Dedifferentiated amniotic fluid mesenchymal stem cell (primary cell): ENCODE data around the gene CYP4F3.
"Not testable (repeated sequence)": the region's sequence is repeated elsewhere in the genome, so short reads cannot be mapped to it uniquely, and the experiment has no call there.

Experiments used
- DNase-seq: peaks from one replicate; pipeline ENCODE4 v3.0.0-alpha.2; 2016; ENCODE audit errors: extremely low spot score

The CYP4F3 gene

GRCh38 chr19:15631817-15632216 is 8.9 kb upstream of the CYP4F3 start:
- no peak for DNase-seq

- no peak for DNase-seq
These were observed 7.4 kb upstream of the CYP4F3 start for GRCh38 chr19:15633082-15633835.

GRCh38 chr19:15634105-15634504 is 6.6 kb upstream of the CYP4F3 start:
- no peak for DNase-seq

GRCh38 chr19:15635016-15635805 is 5.5 kb upstream of the CYP4F3 start:
- DNase-seq = no peak

- DNase-seq = no peak
These were observed 4.7 kb upstream of the CYP4F3 start for GRCh38 chr19:15636026-15636425.

- no peak for DNase-seq
These were observed 1.1 kb upstream of the CYP4F3 start for GRCh38 chr19:15639596-15639995.

- no peak for DNase-seq
These were observed 354 bp downstream of the CYP4F3 start for GRCh38 chr19:15640904-15641597.

GRCh38 chr19:15641901-15642491 is 1.3 kb downstream of the CYP4F3 start:
- no peak for DNase-seq

- DNase-seq = no peak
These were observed 2.1 kb downstream of the CYP4F3 start for GRCh38 chr19:15642807-15643206.

- DNase-seq = no peak
These were observed 2.7 kb downstream of the CYP4F3 start for GRCh38 chr19:15643387-15643786.

- no peak for DNase-seq
These were observed 3.5 kb downstream of the CYP4F3 start for GRCh38 chr19:15644066-15644741.

GRCh38 chr19:15644816-15645215 is 4.1 kb downstream of the CYP4F3 start:
- no peak for DNase-seq

GRCh38 chr19:15649526-15649925 is 8.8 kb downstream of the CYP4F3 start:
- no peak for DNase-seq

- DNase-seq = not testable (repeated sequence)
These were observed 9.4 kb downstream of the CYP4F3 start for GRCh38 chr19:15650123-15650522.

GRCh38 chr19:15651791-15652190 is 11.1 kb downstream of the CYP4F3 start:
- no peak for DNase-seq

GRCh38 chr19:15652559-15653278 is 12.0 kb downstream of the CYP4F3 start:
- no peak for DNase-seq

GRCh38 chr19:15656467-15656866 is 15.8 kb downstream of the CYP4F3 start:
- no peak for DNase-seq

GRCh38 chr19:15663247-15663646 is 22.6 kb downstream of the CYP4F3 start:
- DNase-seq = no peak

- no peak for DNase-seq
These were observed 25.5 kb downstream of the CYP4F3 start for GRCh38 chr19:15666186-15666585.

GRCh38 chr19:15666883-15667282 is 26.2 kb downstream of the CYP4F3 start:
- no peak for DNase-seq

- DNase-seq = no peak
These were observed 28.7 kb downstream of the CYP4F3 start for GRCh38 chr19:15669440-15669839.
